Endothelial cell of umbilical vein (primary cell): ENCODE results near the gene CCT8.

Experiments
- CTCF ChIP-seq, 2 donors: IDR thresholded peaks; 1 replicate in 1 of 2; 2 replicates in 1 of 2; pipeline ENCODE4 v1.5.1; 2011; ENCODE audit warnings: low read length in 2 of 2, mild to moderate bottlenecking in 2 of 2, moderate library complexity in 2 of 2, control low read depth in 1 of 2, inconsistent platforms in 1 of 2, low read depth in 1 of 2; ENCODE audit not compliant: insufficient read depth in 1 of 2; ENCODE audit errors: extremely low read depth in 1 of 2
- EZH2 ChIP-seq: IDR thresholded peaks from 2 replicates; pipeline ENCODE4 v1.6.1; 2012; ENCODE audit warnings: borderline replicate concordance, low read depth, mild to moderate bottlenecking, moderate library complexity, low read length, inconsistent platforms; ENCODE audit not compliant: severe bottlenecking
- FOS ChIP-seq: IDR thresholded peaks from 2 replicates; pipeline ENCODE4 v1.6.1; 2011; ENCODE audit warnings: mild to moderate bottlenecking, low read length, moderate library complexity, borderline replicate concordance; ENCODE audit not compliant: insufficient read depth
- JUN ChIP-seq: IDR thresholded peaks from 2 replicates; pipeline ENCODE4 v1.6.1; 2011; ENCODE audit warnings: borderline replicate concordance, low read depth; ENCODE audit not compliant: insufficient read length, insufficient read depth
- MYC ChIP-seq: IDR thresholded peaks from one replicate; pipeline ENCODE4 v1.6.1; 2011; ENCODE audit warnings: mild to moderate bottlenecking, low read depth, low read length
- POLR2A ChIP-seq: IDR thresholded peaks from 2 replicates; pipeline ENCODE4 v1.6.1; 2012; ENCODE audit warnings: low read depth, mild to moderate bottlenecking, control low read depth, low read length
- POLR2AphosphoS5 ChIP-seq: IDR thresholded peaks from 2 replicates; pipeline ENCODE4 v1.6.1; 2012; ENCODE audit warnings: low read depth, mild to moderate bottlenecking, control low read depth, low read length, moderate library complexity; ENCODE audit not compliant: insufficient read depth

GRCh38 chr21:29102791-29103257, 29.4 kb upstream of the CCT8 start:
- TF ChIP-seq EZH2 (no peak), CTCF (IDR thresholded peaks at IDR 0.05; ENCODE audit: extremely low read depth in 1 of 2, insufficient read depth in 1 of 2, low read depth in 1 of 2, low read length in 2 of 2) (no peak), POLR2AphosphoS5 (no peak), POLR2A (no peak), JUN (no peak), MYC (no peak), FOS (no peak)
